GF-D8 (cell line): Measurements from ENCODE around the gene ALOX15B.
"Not testable (repeated sequence)": the region's sequence is repeated elsewhere in the genome, so short reads cannot be mapped to it uniquely, and the experiment has no call there.

ENCODE experiments used
- DNase-seq: peaks from one replicate; lab custom pipeline; 2025; lab: John Stamatoyannopoulos, UW

Gene ALOX15B

DNA sequence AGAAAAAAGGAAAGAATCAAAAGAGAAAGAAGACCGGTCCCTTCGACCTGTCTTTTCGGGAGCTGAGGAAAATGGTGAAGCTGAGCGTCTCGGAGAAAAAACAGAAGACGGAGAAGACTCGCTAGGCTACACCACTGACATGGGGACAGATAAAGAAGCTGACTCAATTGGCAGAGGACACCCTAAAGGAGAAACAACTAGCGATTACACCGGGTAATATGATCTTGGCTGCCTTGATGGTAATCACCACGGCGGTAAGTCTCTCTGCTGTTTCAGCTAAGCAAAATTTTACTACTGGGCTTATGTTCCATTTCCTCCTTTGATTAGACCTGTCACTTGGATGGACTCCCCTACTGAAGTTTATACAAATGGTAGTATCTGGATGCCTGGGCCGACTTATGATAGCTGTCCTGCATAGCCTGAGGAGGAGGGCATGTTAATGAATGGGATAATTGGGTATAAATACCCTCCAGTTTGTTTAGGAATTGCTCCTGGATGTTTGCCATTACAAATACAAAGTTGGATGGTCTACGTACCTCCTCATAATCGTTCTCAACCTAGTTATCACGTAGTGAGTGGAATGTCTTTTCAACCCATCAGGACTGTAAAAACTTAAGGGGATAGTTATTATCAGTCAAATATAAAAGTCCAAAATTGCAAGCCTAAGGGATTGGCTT lies 24.1 kb downstream of the ALOX15B start:
- no peak for DNase-seq

DNA sequence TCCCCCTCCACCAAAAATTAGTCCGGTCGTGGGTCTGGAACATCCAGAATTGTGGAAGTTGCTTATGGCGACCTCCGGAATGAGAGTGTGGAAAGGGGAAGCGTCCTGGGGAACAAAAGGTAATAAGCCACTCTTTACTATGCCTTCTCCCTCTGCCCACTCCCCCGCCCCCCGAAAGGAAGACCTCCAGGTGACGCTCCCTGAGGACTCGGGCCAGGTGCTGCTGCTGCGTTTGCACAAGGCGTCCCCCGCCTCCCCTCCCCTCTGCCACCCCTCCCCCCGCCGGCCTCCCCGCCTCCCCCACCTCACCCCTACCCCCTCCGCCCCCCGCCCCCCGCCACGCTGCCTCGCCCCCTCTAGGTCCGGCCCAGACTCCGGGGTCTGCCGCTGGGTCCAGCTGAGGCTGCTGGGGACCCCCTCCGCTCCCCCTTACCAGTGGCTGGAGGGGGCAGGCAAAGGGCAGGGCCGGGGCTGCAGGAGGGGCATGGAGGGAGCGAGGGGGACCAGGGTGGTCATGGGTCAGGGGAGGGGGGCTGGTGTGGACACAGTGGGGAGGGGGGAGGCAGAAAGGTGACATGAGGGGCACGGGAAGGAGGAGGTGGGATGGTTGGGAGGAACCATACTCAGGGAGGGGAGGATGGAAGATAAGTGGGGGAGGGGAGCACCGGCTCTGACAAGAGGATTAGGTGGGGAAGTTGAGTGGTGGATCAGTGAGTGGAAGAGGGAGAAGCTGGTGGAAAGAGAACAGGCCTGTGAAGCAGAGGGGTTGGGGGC lies 25.1 kb downstream of the ALOX15B start:
- DNase-seq: no peak

DNA sequence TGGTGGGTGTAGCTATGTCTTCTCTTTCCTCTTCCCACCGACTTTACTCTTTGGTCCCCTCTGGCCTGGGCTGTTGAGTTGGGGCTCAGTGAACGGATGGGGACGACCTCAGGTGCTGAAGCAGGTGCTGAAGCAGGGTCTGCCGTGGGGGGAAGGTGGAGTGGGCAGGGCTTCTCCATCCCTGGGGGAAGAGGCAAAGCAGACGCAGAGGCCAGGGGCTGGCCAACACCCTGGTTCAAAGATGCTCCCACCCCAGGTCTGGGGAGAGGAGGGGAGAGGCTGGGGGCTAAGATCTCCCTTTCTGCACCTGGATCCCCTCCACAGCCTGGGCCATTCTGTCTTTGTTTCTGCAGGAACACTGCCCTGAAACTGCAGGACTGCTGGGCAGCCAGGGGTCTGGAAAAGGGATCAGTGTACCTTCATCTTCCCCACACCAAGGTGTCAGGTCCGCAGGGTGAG lies 25.7 kb downstream of the ALOX15B start:
- no peak for DNase-seq

DNA sequence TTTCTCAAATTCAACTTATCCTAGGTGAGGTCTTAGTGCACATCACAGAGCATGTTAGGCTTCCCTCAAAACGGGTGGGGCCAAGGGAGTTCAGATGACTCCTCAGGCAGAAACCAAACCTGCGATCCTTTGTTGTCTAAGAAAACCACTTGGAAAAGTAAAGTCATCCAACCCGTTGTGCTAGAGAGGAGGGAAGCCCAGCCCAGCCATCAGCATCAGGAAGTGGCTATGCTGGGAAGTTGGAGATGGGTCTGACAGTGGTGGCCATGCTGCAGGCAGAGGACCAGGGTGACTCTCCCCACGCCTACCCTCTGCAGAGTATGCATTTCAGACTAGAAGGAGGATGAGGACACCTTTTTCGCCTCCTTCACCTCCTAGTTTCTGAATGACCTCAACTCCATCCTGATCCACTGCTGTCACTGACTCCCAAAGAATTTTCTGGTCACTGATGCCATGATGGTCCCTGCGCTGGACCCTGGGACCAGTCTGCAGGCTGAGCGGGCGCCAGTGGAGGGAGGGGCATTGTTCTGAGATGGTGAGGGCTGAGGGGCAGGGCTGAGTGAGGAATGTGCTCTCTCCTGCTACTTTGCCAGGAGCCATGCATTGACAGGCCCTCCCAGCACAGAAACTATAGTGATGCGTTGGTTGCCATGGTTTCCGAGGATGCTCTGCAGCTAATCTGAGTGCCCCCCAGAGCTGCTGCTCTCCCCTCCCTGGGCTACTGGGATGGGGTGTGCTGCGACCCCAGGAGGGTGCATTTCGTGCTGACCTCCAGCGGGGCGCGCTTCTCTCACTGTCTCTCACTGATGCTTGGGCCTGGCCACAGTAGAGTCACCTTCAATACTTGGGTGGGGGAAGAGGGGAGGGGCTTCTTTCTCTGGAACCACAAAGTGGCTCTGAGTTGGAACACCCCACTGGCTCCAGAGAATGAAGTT lies 28.2 kb downstream of the ALOX15B start:
- no peak for DNase-seq

DNA sequence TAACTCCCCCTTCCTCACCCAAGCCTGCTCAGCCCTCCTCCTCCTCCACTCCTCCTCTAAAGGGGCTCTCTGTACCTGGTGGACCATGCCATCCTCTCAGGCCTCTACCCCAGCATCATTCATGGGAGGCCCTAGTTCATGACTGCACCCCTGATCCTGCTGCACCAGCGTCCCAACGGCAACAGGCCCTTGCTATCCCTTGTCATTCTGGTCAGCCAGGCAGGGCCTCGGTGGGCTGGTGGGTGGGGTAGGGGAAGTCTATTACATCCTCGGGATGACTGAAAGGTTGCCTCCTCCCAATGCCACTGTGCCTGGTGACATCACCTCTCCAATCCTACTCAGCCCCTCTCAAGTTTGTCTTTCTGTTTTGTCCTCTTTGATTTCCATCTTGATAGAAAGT lies 28.9 kb downstream of the ALOX15B start:
- no peak for DNase-seq

DNA sequence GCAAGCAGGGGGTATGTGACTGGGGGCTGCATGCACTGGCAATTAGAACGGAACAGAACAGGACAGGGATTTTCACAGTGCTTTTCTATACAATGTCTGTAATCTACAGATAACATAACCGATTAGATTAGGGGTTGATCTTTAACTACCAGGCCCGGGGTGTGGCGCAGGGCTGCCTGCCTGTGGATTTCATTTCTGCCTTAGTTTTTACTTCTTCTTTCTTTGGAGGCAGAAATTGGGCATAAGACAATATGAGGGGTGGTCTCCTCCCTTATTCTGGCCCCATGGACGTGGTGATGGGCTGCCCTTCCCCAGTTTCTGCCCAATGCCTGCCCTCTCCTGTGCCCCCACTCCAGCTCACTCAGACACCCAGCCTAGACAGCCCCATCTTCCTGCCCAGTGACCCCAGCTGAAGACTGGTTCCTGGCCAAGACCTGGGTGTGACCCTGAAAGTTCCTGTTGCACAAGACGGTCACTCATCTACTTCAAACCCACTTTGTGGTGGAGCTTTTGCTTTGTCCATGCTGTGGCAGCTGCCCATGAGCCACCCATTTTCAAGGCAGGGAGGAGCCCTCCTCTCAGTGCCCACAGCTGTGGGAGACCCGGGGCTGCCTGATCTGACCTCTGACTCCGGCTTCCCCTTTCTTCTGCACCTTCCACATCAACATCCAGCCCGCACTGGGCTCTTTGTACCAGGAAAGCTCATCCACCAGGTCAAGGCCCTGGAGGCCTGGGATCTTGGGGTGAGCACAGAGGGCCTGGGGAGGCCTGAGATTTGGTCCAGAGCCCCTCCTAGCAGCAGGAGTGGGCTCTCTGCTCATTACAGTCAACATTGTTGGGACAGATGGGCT lies 30.1 kb downstream of the ALOX15B start:
- peak; percentile 2 for DNase-seq

DNA sequence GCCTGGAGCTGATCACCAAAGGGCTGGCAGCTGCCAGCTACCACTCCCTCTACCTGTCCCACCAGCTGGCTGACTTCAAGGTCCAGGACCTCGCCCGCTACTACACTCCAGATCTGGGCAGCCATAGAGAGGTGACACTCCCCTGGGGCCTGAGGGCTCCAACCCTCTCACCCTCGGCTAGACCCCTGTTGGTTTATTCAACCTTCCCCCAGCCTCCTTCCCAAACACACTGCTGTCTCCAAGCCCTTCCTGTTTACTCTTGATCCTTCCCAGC lies 30.7 kb downstream of the ALOX15B start:
- no peak for DNase-seq

DNA sequence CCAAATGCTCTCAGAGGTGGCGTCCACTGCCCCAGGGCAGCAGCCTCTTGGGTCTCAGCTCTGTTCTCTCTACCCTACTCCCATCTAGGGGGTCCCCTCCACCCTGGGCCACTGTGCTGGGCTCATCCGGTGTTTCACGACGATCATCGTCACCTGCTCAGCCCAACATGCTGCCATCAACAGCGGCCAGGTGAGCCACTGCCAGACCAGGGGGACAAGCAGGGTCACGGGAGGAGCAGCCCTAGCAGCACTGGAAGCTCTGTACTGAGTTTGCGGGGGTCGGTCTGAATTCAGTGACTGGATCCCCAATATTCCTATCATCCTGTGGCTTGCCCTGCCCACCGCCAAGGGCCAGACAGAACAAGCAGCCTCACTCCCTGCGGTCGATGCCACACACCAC lies 32.6 kb downstream of the ALOX15B start:
- no peak for DNase-seq

DNA sequence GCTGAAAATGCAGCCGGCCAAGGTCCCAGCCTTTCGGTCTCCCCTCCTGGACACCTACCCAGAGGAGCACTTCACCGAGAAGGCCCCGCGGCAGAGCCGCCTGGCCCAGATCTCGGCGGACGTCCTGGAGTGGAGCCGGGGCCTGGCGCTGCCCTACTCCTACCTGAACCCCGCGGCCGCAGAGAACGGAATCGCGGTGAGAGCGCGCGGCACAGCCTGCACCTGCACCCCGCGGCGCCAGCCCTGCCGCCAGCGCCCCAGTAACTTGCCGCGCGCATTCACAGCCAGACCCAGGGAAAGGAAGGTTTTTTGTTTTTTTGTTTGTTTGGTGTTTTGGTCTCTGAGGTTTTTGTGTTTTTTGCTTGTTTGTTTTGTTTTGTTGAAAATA lies 33.5 kb downstream of the ALOX15B start:
- no peak for DNase-seq

DNA sequence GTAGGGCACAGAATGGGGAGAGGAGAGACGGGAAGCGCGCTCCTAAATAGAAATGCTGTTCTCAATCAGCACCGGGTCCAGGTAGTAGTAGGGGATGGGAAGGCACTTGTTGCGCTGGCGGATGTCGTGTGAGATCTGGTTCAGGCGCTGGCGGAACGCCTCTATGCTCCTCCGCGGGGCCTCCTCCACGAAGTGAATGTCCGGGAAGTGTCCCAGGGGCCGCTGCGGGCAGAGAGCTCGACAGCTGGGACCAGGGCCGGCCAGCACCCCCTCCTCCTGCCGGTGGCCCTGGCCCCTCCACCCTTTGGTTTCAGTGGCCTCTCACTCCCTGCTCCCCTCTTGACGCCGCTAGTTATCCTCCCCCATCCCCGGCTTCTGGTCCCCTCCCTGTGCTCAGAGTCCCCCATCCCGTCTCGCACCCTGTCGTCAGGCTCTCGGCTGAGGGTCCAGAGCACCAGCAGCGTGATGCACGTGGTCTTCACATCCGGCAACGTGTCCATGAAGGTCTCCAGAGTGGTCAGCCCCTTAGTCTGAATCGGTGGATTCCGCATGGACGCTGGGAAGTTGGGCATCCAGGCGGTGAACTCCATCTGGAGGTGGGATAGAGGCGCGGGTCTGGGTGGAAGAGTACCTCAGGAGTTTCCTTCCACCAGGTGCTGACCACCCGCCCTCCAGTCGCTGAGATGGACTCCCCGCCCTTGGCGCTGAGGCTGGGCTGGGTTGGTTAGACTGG lies 34.0 kb downstream of the ALOX15B start:
- DNase-seq: no peak

DNA sequence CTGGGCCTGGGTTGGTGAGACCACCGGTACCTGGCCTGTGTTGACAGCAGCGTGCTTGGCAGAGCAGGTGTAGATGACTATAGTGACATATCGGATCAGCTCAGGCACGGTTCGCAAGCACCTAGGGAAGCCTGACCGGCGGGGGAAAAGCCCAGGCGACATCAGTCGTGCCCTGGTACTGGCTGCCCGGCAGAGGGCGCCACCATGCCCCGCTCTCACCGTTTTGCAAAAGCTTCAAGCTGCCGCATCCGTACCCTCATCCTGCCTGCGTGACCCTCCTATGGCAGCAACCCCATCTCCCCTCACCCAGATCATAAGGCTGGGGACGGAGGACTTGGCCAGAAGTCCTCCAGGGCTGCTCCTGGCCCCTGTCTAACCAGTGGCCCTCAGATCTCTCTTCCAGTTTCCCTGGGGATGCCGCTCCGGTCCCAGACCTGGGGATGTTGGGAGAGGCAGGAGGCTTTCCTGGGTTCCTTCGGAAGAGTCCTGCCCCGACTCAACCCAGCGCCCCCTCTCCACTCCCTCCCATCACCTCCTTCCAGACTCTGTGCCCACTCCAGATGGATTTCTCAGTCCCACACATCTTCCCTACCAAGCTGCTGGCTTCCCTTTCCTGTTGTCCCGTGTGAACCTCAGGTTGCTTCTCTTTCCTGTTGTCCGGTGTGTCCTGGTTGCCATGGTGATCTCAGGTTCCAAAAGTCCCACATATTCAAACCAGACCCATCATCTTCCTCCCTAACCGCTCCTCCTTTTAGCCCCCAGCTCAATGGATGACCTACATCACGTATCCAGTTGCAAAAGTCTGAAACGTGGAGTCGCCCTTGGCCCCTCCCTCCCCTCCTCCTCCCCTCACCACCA lies 35.0 kb downstream of the ALOX15B start:
- DNase-seq: no peak

DNA sequence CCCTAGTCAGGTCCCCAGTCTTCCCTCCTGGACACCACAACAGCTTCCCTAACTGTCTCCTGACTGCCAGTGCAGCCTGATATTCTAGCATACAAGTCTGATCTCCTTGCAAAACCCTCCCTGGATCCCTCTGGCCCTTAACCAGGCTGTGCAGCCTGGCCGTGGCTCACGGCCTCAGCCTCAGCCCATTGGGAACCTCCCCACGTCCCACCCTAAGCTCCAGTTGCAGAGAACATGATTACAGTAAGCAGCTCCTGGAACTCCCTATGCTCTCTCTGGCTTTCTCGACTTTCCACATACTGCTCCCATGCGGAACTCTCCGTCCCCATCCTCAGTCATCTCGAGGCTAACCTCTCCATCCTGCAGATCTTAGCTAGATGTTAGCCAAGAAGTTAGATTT lies 35.7 kb downstream of the ALOX15B start:
- no peak for DNase-seq

DNA sequence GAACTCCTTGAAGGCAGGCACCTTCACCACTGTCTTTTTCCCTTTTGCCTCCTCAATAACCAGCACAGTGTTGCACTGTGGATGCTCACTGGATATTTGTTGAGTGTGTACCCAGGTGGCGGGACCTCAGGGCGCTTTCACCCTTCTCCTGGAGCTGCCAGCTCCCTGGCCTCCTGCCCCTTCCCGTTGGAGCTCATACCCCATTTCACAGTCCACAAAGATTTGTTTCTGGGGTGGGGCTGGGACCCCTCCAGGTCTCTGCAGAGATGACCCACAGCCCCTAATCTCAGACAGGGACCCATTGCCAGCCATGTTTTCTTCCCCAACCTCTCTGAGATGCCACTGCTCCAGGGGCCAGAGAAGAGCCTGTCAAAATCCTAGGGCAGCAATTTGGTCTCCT lies 36.2 kb downstream of the ALOX15B start:
- DNase-seq: no peak

DNA sequence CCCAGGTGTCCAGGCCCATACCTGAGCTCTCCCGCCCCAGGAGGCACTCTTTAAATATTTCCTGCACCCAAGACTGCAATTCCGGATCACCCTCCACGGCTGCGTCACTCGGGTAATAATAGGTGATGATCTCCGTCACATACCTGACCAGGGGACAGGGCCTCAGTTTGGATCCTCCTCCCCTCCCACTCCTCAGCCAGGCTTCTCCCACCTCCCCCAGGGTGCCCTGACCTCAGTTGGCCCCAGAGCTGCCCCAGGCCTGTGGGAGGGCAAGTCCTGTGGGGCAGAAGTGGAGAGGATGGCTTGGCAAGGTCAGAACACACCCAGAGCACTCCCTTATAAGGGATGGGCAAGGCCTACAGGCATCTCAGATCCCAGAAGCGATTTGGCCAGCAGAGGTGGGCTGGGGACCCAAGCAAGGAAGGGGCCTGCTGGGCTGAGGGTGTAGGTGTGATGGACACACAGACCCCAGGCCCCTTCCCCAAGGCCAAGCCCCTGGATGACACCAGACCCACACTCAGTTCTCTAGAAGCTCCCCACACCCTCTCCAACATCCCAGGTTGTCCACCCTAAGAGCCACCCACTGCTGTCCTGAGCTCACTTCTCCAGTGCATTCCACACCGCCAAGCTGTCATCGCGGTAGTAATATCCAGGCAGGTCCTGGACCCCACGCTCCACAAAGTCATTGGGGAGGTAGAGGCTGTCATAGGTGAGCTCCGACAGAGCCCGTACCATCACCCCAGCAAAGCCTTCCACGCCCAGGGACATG lies 36.9 kb downstream of the ALOX15B start:
- no peak for DNase-seq

DNA sequence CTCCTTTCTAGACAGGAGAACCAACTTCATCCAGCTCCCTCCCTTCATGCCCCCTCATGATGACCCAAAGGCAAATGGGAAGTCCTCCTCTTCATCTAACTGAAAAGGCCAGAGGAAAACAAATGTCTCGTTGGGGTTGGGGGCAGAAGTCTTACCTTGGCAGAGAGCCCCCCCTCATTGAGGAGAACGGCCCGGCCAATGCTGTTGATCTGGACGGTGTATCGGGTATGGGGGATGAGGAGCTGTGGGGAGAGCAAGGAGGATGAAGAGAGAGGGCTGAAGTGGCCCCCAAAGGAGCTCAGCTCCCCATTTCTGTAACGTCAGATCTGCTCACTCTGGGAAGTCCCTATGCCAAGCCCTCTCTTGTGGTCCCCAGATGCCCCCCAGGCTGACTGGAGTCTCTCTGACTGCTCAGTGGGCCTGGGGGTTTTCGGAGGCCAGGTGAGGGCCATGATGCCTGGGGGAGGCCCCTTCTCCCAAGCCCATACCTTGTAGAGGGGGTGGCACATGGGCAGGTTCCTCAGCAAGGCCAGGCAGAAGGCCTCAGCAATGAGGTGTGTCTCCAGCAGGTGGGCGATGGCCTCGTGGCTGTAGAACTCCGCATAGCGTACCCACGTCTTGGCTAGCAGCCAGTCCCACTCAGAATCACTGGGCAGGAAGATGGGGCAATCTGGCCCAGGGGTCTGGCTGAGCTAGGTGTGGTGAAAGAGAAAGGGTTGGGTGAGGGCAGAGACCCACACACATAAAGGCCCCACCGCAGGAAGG lies 37.8 kb downstream of the ALOX15B start:
- no peak for DNase-seq

DNA sequence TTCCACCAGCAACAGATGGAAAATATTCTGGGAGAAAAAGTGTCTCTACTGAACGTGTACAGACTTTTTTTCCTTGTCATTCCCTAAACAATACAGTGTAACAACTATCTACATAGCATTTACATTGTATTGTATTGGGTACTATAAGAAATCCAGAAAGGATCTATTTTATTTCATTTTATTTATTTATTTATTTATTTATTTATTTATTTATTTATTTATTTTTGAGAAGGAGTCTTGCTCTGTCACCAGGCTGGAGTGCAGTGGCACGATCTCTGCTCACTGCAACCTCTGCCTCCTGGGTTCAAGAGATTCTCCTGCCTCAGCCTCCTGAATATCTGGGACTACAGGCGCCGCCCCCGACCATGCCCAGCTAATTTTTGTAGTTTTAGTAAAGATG lies 39.1 kb downstream of the ALOX15B start:
- DNase-seq: not testable (repeated sequence)

DNA sequence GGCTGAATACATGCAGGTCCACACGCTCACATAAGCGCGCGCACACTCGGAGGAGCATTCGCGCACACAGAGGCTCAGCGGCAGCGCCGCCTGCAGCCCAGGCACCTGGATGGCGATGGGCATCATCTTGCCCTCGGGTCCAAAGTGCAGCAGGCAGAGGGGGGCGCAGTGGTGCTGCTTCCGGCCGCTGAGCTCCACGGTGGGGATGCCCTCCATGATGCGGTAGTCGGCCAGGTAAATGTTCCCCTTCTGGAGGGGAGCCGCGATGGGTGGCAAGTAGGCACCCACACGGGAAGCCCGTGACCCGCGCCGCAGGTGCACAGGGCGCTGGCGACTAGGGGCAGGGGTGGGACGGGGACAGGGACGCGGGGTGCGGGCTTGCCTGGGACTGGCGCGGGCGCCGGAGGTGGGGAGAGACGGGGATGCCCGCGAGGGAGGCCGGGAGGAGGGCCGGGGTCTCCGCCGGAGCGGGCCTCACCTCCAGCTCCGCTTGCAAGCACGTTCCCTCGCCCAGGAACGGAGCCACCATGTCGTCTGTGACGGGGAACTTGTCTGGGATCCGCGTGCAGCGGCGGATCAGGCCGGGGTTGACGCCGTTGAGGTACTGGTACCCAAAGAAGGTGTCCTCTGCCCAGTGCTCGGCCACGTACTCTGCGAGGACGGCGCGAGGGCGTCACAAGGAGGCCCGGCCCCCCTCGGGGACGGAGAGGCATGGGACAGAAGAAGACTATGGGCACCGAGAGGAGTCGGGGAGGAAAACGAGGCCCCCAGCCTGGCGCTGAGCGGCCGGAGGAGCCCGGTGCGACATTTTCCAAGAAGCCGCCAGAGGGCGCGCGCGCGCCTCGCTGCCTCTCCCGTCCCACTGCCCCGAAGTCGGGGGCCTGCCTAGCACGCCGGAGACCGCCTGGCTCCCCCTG lies 40.7 kb downstream of the ALOX15B start:
- DNase-seq: no peak
